ENCODE data around the gene RFC2. TPM values are rescaled to one million over a fixed set of nuclear protein-coding genes. Genes with fewer than 3 reads are reported as not detected.
"Not testable (repeated sequence)": the region's sequence is repeated elsewhere in the genome, so short reads cannot be mapped to it uniquely, and the experiment has no call there.

RFC2 gene
- total RNA-seq, 2 donors from 2014 or later, result 56.7 to 71.6 TPM

DNA sequence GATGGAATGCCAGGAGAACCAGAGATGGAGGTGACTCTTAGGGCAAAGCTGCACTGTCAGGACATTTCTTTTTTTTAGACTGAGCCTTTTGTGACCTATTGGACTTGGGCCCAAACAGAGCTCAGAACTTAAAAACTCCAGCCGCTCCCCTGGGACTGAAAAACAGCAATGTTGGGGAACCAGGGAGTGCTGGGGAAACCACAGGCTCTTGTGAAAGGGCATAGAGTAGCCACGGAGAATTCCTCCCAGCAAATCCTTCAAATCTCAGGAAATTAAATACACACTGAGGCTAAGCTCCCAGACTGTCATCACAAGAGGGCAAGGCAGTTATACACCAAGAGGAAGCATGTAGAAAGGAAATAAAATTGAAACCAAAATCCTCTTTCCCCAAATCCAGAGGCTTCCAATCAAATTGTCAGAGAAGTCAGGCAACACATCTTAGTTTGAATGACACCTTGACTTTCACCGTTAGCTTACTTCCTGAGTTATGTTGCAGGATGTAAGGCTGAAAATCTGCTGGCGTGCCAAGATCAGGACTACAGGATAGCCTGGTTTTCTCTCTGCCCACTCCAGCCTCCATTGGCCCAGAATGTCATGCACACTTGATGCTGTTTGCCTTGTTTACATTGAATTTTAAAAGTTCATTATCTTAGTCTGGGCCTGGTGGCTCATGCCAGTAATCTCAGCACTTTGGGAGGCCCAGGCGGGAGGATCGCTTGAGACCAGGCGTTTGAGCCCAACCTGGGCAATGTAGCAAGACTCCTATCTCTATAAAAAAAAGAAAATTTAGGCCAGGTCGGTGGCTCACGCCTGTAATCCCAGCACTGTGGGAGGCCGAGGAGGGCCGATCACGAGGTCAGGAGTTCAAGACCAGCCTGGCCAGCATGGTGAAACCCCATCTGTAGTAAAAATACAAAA lies 2.6 kb upstream of the RFC2 start:
- Mint-ChIP-seq H3K27me3 (ENCODE audit: insufficient read depth) (no peaks in the 10 kb centered on the region), H3K4me3 (peak overlapping the region; percentile 97), H3K36me3 (ENCODE audit: low read depth) (peaks cover 8% of the 10 kb centered on the region), H3K4me1 (peaks cover 6% of the 10 kb centered on the region), H3K27ac (no peak overlapping the region), H3K9me3 (no peaks in the 10 kb centered on the region)
- Histone ChIP-seq H3K27me3 (ENCODE audit: control insufficient read depth, insufficient read depth, low read length, poor library complexity, severe bottlenecking) (no peaks in the 10 kb centered on the region), H3K9ac (ENCODE audit: extremely low read depth, low read length, poor library complexity, severe bottlenecking) (no peak overlapping the region), H3K27ac (ENCODE audit: low read depth, low read length) (no peak overlapping the region), H3K4me3 (ENCODE audit: low read length) (no peak overlapping the region), H3K36me3 (ENCODE audit: control insufficient read depth, insufficient read depth, low read length) (no peaks in the 10 kb centered on the region), H3K9me3 (ENCODE audit: control insufficient read depth, low read length) (no peaks in the 10 kb centered on the region), H3K4me1 (ENCODE audit: control insufficient read depth, insufficient read depth, low read length) (no peaks in the 10 kb centered on the region)
- TF ChIP-seq, protein P1, sequence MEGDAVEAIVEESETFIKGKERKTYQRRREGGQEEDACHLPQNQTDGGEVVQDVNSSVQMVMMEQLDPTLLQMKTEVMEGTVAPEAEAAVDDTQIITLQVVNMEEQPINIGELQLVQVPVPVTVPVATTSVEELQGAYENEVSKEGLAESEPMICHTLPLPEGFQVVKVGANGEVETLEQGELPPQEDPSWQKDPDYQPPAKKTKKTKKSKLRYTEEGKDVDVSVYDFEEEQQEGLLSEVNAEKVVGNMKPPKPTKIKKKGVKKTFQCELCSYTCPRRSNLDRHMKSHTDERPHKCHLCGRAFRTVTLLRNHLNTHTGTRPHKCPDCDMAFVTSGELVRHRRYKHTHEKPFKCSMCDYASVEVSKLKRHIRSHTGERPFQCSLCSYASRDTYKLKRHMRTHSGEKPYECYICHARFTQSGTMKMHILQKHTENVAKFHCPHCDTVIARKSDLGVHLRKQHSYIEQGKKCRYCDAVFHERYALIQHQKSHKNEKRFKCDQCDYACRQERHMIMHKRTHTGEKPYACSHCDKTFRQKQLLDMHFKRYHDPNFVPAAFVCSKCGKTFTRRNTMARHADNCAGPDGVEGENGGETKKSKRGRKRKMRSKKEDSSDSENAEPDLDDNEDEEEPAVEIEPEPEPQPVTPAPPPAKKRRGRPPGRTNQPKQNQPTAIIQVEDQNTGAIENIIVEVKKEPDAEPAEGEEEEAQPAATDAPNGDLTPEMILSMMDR (conservative IDR thresholded peaks at IDR 0.05), result no peak
- no peak for DNase-seq
- 91 to 95% methylated on average over 12 of the region's 12 CpGs for WGBS, 2 experiments (ENCODE audit: insufficient coverage in 1 of 2, insufficient read length in 1 of 2)

GRCh38 chr7:74255461-74255860 lies 1.3 kb upstream of the RFC2 start:
- not testable (repeated sequence) for H3K9me3 ChIP-seq (ENCODE audit: control insufficient read depth, low read length); DNase-seq; H3K9ac ChIP-seq (ENCODE audit: extremely low read depth, low read length, poor library complexity, severe bottlenecking); H3K27me3 Mint-ChIP-seq (ENCODE audit: insufficient read depth); H3K4me1 Mint-ChIP-seq; H3K36me3 ChIP-seq (ENCODE audit: control insufficient read depth, insufficient read depth, low read length); H3K9me3 Mint-ChIP-seq; H3K27ac Mint-ChIP-seq; H3K27me3 ChIP-seq (ENCODE audit: control insufficient read depth, insufficient read depth, low read length, poor library complexity, severe bottlenecking); H3K4me1 ChIP-seq (ENCODE audit: control insufficient read depth, insufficient read depth, low read length); H3K27ac ChIP-seq (ENCODE audit: low read depth, low read length)
- H3K4me3 Mint-ChIP-seq, result peak overlapping the region; percentile 97
- peaks cover 17% of the 10 kb centered on the region for H3K36me3 Mint-ChIP-seq (ENCODE audit: low read depth)
- peak overlapping the region; percentile 98 for H3K4me3 ChIP-seq (ENCODE audit: low read length)
- 96 to 100% methylated on average over 6 of the region's 6 CpGs for WGBS, 2 experiments (ENCODE audit: insufficient coverage in 1 of 2, insufficient read length in 1 of 2)

DNA sequence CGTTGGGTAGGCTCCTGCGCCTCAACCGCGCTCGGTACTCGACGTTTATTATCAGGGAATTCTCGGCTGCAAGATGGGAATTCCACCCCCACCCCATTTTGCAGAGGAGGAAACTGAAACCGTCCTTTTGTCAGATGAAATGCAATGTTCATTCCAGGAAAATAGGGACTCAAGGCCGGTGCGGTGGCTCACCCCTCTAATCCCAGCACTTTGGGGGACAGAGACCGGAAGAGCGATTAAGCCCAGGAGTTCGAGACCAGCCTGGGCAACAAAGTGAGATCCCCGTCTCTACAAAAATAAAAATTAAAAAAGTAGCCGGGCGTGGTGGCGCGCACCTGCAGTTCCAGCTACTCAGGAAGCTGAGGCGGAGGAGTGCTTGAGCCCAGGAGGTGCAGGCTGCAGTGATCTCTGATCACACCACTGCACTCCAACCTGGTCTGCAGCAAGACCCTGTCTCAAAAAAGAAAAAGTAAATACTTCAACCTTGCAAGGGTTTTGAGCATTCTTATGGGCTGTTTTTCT lies 720 bp upstream of the RFC2 start:
- peak overlapping the region; percentile 91 for H3K9ac ChIP-seq (ENCODE audit: extremely low read depth, low read length, poor library complexity, severe bottlenecking)
- H3K9me3 Mint-ChIP-seq, result no peaks in the 10 kb centered on the region
- peaks cover 14% of the 10 kb centered on the region for H3K36me3 ChIP-seq (ENCODE audit: control insufficient read depth, insufficient read depth, low read length)
- DNase-seq, result no peak
- H3K4me3 ChIP-seq (ENCODE audit: low read length), result peak overlapping the region; percentile 98
- TF ChIP-seq, protein P1 (conservative IDR thresholded peaks at IDR 0.05), result no peak
- WGBS, 2 experiments (ENCODE audit: insufficient coverage in 1 of 2, insufficient read length in 1 of 2), result 35 to 52% methylated on average over 9 to 20 of the region's 20 CpGs
- H3K9me3 ChIP-seq (ENCODE audit: control insufficient read depth, low read length), result no peaks in the 10 kb centered on the region
- H3K27ac ChIP-seq (ENCODE audit: low read depth, low read length), result peak overlapping the region; percentile 93
- H3K36me3 Mint-ChIP-seq (ENCODE audit: low read depth), result peaks cover 22% of the 10 kb centered on the region
- peaks cover 6% of the 10 kb centered on the region for H3K4me1 Mint-ChIP-seq
- H3K27ac Mint-ChIP-seq, result peak overlapping the region; percentile 97
- no peaks in the 10 kb centered on the region for H3K4me1 ChIP-seq (ENCODE audit: control insufficient read depth, insufficient read depth, low read length)
- no peaks in the 10 kb centered on the region for H3K27me3 ChIP-seq (ENCODE audit: control insufficient read depth, insufficient read depth, low read length, poor library complexity, severe bottlenecking)
- no peaks in the 10 kb centered on the region for H3K27me3 Mint-ChIP-seq (ENCODE audit: insufficient read depth)
- peak overlapping the region; percentile 97 for H3K4me3 Mint-ChIP-seq

All from endodermal cell (in vitro differentiated cells).